Activated naive CD8-positive, alpha-beta T cell treated with anti-CD3 and anti-CD28 coated beads, Interleukin-2, amount 10 ng/mL, durations not matched to agents 7 days and 5 days (primary cell): ENCODE measurements around the gene DHRSX. TPM values are rescaled to one million over a fixed set of nuclear protein-coding genes. Genes with fewer than 3 reads are reported as not detected.
"Not testable (repeated sequence)": the region's sequence is repeated elsewhere in the genome, so short reads cannot be mapped to it uniquely, and the experiment has no call there.

ENCODE experiments used
- ATAC-seq: fragments of 150-1000 bp; cut with Tn5 transposase; one replicate; pipeline ENCODE4 v1.10.0; 2021; ENCODE audit warnings: low read depth, moderate library complexity
- POLR2A ChIA-PET: fragments of 350-600 bp; sonication (Branson Sonifier 250); formaldehyde crosslinking; loops from one replicate; lab custom pipeline; 2021; ENCODE audit warnings: antibody characterized with exemption; lab: Charles Lee
- DNase-seq: peaks from one replicate; pipeline ENCODE4 v3.0.0; 2021
- H3K27ac Mint-ChIP-seq: one replicate; pipeline ENCODE4 v1.8.0; 2022; ENCODE audit warnings: mild to moderate bottlenecking, mixed read lengths
- H3K27me3 Mint-ChIP-seq: one replicate; pipeline ENCODE4 v1.8.0; 2022; ENCODE audit warnings: mild to moderate bottlenecking, moderate library complexity, mixed read lengths
- H3K36me3 Mint-ChIP-seq: one replicate; pipeline ENCODE4 v1.8.0; 2021; ENCODE audit warnings: mild to moderate bottlenecking, mixed read lengths
- H3K4me1 Mint-ChIP-seq: one replicate; pipeline ENCODE4 v1.8.0; 2021; ENCODE audit warnings: mixed read lengths
- H3K4me3 Mint-ChIP-seq: one replicate; pipeline ENCODE4 v1.8.0; 2022; ENCODE audit warnings: mild to moderate bottlenecking, moderate library complexity, mixed read lengths
- H3K9me3 Mint-ChIP-seq: one replicate; pipeline ENCODE4 v1.8.0; 2021; ENCODE audit warnings: mixed read lengths
- total RNA-seq, 2 experiments: library from RNA; stranded (reverse); gene quantifications; one replicate each; pipeline ENCODE4 v1.2.3, GENCODE V29; 2021

DHRSX gene
- total RNA-seq, 2 experiments from 2014 or later: 17.0 to 18.1 TPM

DNA sequence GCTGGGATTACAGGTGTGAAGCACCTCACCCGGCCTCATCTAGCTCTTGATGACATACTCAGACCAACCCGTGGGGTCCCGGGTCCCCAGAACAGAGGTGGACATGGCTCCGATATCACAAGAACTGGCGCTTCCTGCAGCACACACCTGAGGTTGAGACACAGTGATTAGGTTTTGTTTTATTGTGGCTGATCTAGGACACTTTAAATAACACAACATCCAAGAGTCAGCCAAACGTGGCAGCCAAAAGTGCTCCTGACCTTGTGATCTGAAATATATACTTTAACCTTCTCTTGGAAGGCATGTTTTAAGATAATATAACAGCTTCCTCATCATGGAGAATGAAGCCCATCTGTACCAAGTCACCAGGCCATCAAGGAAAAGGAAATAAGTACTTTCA lies 198.9 kb downstream of the DHRSX start:
- H3K27me3 Mint-ChIP-seq: no peaks in the 10 kb centered on the region
- ATAC-seq (no peak), DNase-seq (no peak)
- peaks cover 9% of the 10 kb centered on the region for H3K9me3 Mint-ChIP-seq
- POLR2A ChIA-PET: no interaction called here
- H3K4me3 Mint-ChIP-seq: no peak overlapping the region
- no peaks in the 10 kb centered on the region for H3K4me1 Mint-ChIP-seq
- H3K27ac Mint-ChIP-seq: no peak overlapping the region
- H3K36me3 Mint-ChIP-seq: peaks cover 11% of the 10 kb centered on the region

- POLR2A ChIA-PET: no interaction called here
- Mint-ChIP-seq H3K27me3 (no peaks in the 10 kb centered on the region), H3K27ac (no peak overlapping the region), H3K4me3 (no peak overlapping the region), H3K4me1 (no peaks in the 10 kb centered on the region), H3K9me3 (peaks cover 6% of the 10 kb centered on the region), H3K36me3 (peaks cover 3% of the 10 kb centered on the region)
- ATAC-seq: no peak
- DNase-seq: no peak
Observed at GRCh38 chrX:2299871-2300270, 200.9 kb downstream of the DHRSX start.

GRCh38 chrX:2286731-2287130 lies 214.0 kb downstream of the DHRSX start:
- Mint-ChIP-seq H3K27me3 (no peaks in the 10 kb centered on the region), H3K27ac (no peak overlapping the region), H3K4me1 (peaks cover 4% of the 10 kb centered on the region), H3K36me3 (peaks cover 29% of the 10 kb centered on the region), H3K4me3 (no peak overlapping the region), H3K9me3 (peaks cover 12% of the 10 kb centered on the region)
- POLR2A ChIA-PET: no interaction called here
- ATAC-seq (no peak), DNase-seq (no peak)

DNA sequence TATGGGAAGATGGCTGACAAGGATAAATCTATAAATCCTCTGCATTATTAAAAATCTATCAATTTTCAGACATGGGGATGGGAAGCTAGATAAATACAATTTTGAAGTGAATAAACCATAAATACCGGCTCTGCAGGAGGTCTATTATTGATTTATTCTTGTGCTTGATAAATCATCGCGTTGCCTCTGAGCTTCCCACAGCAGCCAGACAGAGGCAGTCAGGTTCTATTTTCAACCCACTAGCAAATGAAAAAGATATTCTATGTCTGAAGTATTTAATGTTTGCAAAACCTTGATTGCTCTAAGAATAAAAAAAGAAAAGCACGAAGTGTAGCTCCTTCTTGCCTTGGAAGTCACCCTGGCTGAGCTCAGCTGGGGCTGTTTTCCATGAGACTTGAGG lies 216.2 kb downstream of the DHRSX start:
- peaks cover 10% of the 10 kb centered on the region for H3K9me3 Mint-ChIP-seq
- H3K4me3 Mint-ChIP-seq: no peak overlapping the region
- DNase-seq (no peak), ATAC-seq (no peak)
- POLR2A ChIA-PET: no interaction called here
- H3K4me1 Mint-ChIP-seq: peaks cover 4% of the 10 kb centered on the region
- H3K27ac Mint-ChIP-seq: no peak overlapping the region
- peaks cover 19% of the 10 kb centered on the region for H3K36me3 Mint-ChIP-seq
- no peaks in the 10 kb centered on the region for H3K27me3 Mint-ChIP-seq

- no peaks in the 10 kb centered on the region for H3K27me3 Mint-ChIP-seq
- peaks cover 10% of the 10 kb centered on the region for H3K9me3 Mint-ChIP-seq
- no peak overlapping the region for H3K27ac Mint-ChIP-seq
- H3K4me3 Mint-ChIP-seq: no peak overlapping the region
- DNase-seq (no peak), ATAC-seq (no peak)
- H3K36me3 Mint-ChIP-seq: peaks cover 18% of the 10 kb centered on the region
- POLR2A ChIA-PET: no interaction called here
- H3K4me1 Mint-ChIP-seq: peaks cover 4% of the 10 kb centered on the region
Observed at GRCh38 chrX:2284133-2284532, 216.6 kb downstream of the DHRSX start.

GRCh38 chrX:2283111-2283859 lies 217.5 kb downstream of the DHRSX start:
- no peak overlapping the region for H3K4me3 Mint-ChIP-seq
- ATAC-seq (no peak), DNase-seq (no peak)
- POLR2A ChIA-PET: no interaction called here
- H3K9me3 Mint-ChIP-seq: peaks cover 10% of the 10 kb centered on the region
- peaks cover 18% of the 10 kb centered on the region for H3K36me3 Mint-ChIP-seq
- peaks cover 4% of the 10 kb centered on the region for H3K4me1 Mint-ChIP-seq
- H3K27me3 Mint-ChIP-seq: no peaks in the 10 kb centered on the region
- H3K27ac Mint-ChIP-seq: no peak overlapping the region

GRCh38 chrX:2282490-2283090 lies 218.2 kb downstream of the DHRSX start:
- Mint-ChIP-seq H3K4me3 (no peak overlapping the region), H3K9me3 (peaks cover 10% of the 10 kb centered on the region), H3K27me3 (no peaks in the 10 kb centered on the region), H3K27ac (no peak overlapping the region), H3K4me1 (peaks cover 4% of the 10 kb centered on the region), H3K36me3 (peaks cover 14% of the 10 kb centered on the region)
- POLR2A ChIA-PET: no interaction called here
- no peak for ATAC-seq
- DNase-seq: no peak

- H3K4me1 Mint-ChIP-seq: no peaks in the 10 kb centered on the region
- no peaks in the 10 kb centered on the region for H3K27me3 Mint-ChIP-seq
- DNase-seq: no peak
- POLR2A ChIA-PET: no interaction called here
- peaks cover 7% of the 10 kb centered on the region for H3K9me3 Mint-ChIP-seq
- H3K4me3 Mint-ChIP-seq: no peak overlapping the region
- no peak for ATAC-seq
- peaks cover 7% of the 10 kb centered on the region for H3K36me3 Mint-ChIP-seq
- H3K27ac Mint-ChIP-seq: no peak overlapping the region
Observed at GRCh38 chrX:2272337-2272736, 228.4 kb downstream of the DHRSX start.

GRCh38 chrX:2271595-2271994 lies 229.2 kb downstream of the DHRSX start:
- not testable (repeated sequence) for H3K9me3 Mint-ChIP-seq

GRCh38 chrX:2270783-2271182 lies 230.0 kb downstream of the DHRSX start:
- H3K4me1 Mint-ChIP-seq, H3K9me3 Mint-ChIP-seq, H3K27me3 Mint-ChIP-seq, H3K4me3 Mint-ChIP-seq, POLR2A ChIA-PET, DNase-seq, H3K36me3 Mint-ChIP-seq, ATAC-seq, H3K27ac Mint-ChIP-seq: not testable (repeated sequence)

More at GRCh38 chrX:2271595-2271994, 229.2 kb downstream of the DHRSX start:
- POLR2A ChIA-PET, H3K27me3 Mint-ChIP-seq, DNase-seq, H3K36me3 Mint-ChIP-seq, ATAC-seq, H3K4me3 Mint-ChIP-seq, H3K4me1 Mint-ChIP-seq, H3K27ac Mint-ChIP-seq: not testable (repeated sequence)

- H3K27me3 Mint-ChIP-seq: no peaks in the 10 kb centered on the region
- POLR2A ChIA-PET: no interaction called here
- peaks cover 8% of the 10 kb centered on the region for H3K36me3 Mint-ChIP-seq
- no peak for DNase-seq
- H3K4me1 Mint-ChIP-seq: no peaks in the 10 kb centered on the region
- ATAC-seq: no peak
- no peak overlapping the region for H3K27ac Mint-ChIP-seq
- no peaks in the 10 kb centered on the region for H3K9me3 Mint-ChIP-seq
- no peak overlapping the region for H3K4me3 Mint-ChIP-seq
Observed at GRCh38 chrX:2267890-2268289, 232.9 kb downstream of the DHRSX start.

DNA sequence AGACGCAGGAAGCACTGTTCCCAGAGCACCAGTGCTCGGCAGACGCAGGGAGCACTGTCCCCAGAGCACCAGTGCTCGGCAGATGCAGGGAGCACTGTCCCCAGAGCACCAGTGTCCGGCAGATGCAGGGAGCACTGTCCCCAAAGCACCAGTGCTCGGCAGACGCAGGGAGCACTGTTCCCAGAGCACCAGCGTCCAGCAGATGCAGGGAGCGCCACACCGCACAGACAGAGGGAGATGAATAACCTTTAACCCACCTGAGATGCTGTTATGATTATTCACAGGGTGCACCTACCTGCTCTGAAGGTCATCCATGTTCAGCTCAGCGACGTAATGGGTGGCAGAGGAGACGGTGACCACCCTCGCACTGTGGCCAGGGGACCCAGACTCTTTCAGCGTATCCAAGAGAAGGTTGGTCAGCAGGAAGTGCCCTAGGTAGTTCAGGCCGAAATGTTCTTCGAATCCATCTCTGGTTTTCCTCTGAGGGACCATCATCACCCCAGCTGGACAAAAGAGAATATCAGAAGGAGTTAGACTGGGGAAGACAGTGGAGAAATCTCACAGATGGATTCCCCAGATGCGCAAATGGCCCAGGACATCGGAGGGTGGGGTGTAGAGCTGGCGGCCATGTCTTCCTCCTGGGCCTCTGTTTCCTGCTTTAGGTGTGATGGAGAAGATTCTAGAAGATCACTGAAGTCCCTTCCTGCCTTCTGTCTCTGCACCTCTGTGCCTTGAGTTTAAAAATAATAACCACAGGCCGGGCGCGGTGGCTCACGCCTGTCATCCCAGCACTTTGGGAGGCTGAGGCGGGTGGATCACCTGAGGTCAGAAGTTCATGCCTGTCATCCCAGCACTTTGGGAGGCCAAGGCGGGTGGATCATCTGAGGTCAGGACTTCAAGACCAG lies 234.1 kb downstream of the DHRSX start:
- no peak overlapping the region for H3K27ac Mint-ChIP-seq
- peak; percentile 29 for ATAC-seq

GRCh38 chrX:2265658-2266444 lies 234.9 kb downstream of the DHRSX start:
- H3K36me3 Mint-ChIP-seq, ATAC-seq, H3K4me1 Mint-ChIP-seq, H3K4me3 Mint-ChIP-seq, H3K9me3 Mint-ChIP-seq, POLR2A ChIA-PET, H3K27me3 Mint-ChIP-seq, H3K27ac Mint-ChIP-seq: not testable (repeated sequence)
- peak; percentile 37 for DNase-seq

More for the DNA sequence above, 234.1 kb downstream of the DHRSX start:
- Mint-ChIP-seq H3K36me3 (peaks cover 8% of the 10 kb centered on the region), H3K27me3 (no peaks in the 10 kb centered on the region), H3K4me3 (no peak overlapping the region), H3K4me1 (no peaks in the 10 kb centered on the region), H3K9me3 (no peaks in the 10 kb centered on the region)
- DNase-seq: no peak
- POLR2A ChIA-PET: no interaction called here
